ENCODE results near the gene C1QTNF5.
A peak's percentile ranks its signal among the peaks of the same experiment; 100 is the strongest.

The C1QTNF5 gene

DNA sequence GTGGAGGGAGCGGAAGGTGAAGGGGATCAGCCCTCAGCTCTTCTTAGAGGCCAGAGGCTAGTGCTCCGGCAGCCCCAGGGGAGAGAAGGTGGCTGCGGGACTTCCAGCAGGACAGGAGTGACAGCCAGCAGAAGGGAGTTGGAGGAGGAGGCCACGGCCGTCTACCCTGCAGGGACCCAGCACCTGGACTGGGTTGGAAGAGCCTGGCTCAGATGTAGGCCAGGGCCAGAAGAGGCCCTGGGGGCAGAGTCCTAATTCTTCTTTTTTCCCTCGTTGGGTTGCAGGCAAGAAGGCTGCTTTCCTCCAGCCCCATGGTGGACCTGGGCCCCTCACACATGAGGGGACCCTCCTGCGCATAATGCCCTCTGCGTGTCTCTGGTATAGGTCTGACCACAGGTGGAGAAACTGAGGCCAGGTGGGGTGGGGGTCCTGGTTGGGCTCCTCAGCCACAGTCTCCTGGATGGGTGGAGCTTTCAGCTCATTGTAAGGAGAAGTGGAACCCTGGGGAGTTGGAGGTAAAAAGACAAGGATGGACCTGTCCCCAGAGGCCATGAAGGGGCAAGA lies 21.5 kb downstream of the C1QTNF5 start:
- Histone ChIP-seq H3K4ac (ENCODE audit: low read length) (no peak overlapping the region), H3K36me3 (replicated peaks in 1 of 2; ENCODE audit: control insufficient read depth in 2 of 2, insufficient read depth in 2 of 2, low read length in 2 of 2) (no peaks in the 10 kb centered on the region), H3K18ac (ENCODE audit: low read length) (peak overlapping the region; percentile 91), H3K4me2 (ENCODE audit: insufficient read depth, low read length, poor library complexity, severe bottlenecking) (no peak overlapping the region), H3K27ac (replicated peaks; ENCODE audit: low read length) (peak overlapping the region; percentile 51), H3K9ac (ENCODE audit: low read depth, low read length, poor library complexity) (peak overlapping the region; percentile 31), H2AK5ac (ENCODE audit: low read depth, low read length) (peak overlapping the region; percentile 47), H3K79me1 (ENCODE audit: low read depth, low read length) (no peaks in the 10 kb centered on the region), H3K9me3 (replicated peaks in 1 of 2; ENCODE audit: control insufficient read depth in 2 of 2, insufficient read depth in 1 of 2, low read depth in 1 of 2, low read length in 2 of 2) (no peaks in the 10 kb centered on the region), H3K4me1 (ENCODE audit: control insufficient read depth in 2 of 2, insufficient read depth in 1 of 2, low read depth in 1 of 2, low read length in 2 of 2) (peaks cover 46 to 49% of the 10 kb centered on the region in 2 donors), H3K4me3 (ENCODE audit: low read length in 2 of 2) (no peak overlapping the region), H4K91ac (ENCODE audit: low read depth, low read length, poor library complexity) (peak overlapping the region; percentile 25), H3K23ac (ENCODE audit: low read depth, low read length, poor library complexity) (no peak overlapping the region), H2BK15ac (ENCODE audit: low read length) (peak overlapping the region; percentile 76), H3K14ac (ENCODE audit: low read length) (no peak overlapping the region), H2BK5ac (ENCODE audit: low read length) (peak overlapping the region; percentile 62), H2AFZ (ENCODE audit: low read length) (peak overlapping the region; percentile 90), H2BK120ac (ENCODE audit: low read depth, low read length) (peak overlapping the region; percentile 40), H2BK12ac (ENCODE audit: low read length) (peak overlapping the region; percentile 53), H4K8ac (ENCODE audit: low read depth, low read length) (no peak overlapping the region), H3K27me3 (ENCODE audit: control insufficient read depth in 3 of 3, insufficient read depth in 3 of 3, low read depth in 1 of 3, low read length in 3 of 3) (peaks cover 6 to 37% (median 15%) of the 10 kb centered on the region in 3 experiments)
- no peak for DNase-seq (ENCODE audit: low spot score)
- no CpG with 5 or more reads among the region's 8 CpGs for WGBS, 2 donors (ENCODE audit: extremely low coverage in 2 of 2, insufficient read length in 2 of 2, insufficient replicate concordance in 1 of 2)

GRCh38 chr11:119318240-119319135 lies 22.2 kb downstream of the C1QTNF5 start:
- Histone ChIP-seq H4K91ac (ENCODE audit: low read depth, low read length, poor library complexity) (peak overlapping the region; percentile 25), H3K23ac (ENCODE audit: low read depth, low read length, poor library complexity) (no peak overlapping the region), H3K9ac (ENCODE audit: low read depth, low read length, poor library complexity) (peak overlapping the region; percentile 31), H3K14ac (ENCODE audit: low read length) (no peak overlapping the region), H3K4ac (ENCODE audit: low read length) (no peak overlapping the region), H3K9me3 (replicated peaks in 1 of 2; ENCODE audit: control insufficient read depth in 2 of 2, insufficient read depth in 1 of 2, low read depth in 1 of 2, low read length in 2 of 2) (no peaks in the 10 kb centered on the region), H2BK12ac (ENCODE audit: low read length) (peak overlapping the region; percentile 53), H3K4me1 (ENCODE audit: control insufficient read depth in 2 of 2, insufficient read depth in 1 of 2, low read depth in 1 of 2, low read length in 2 of 2) (peaks cover 46 to 49% of the 10 kb centered on the region in 2 donors), H2AFZ (ENCODE audit: low read length) (peak overlapping the region; percentile 81), H4K8ac (ENCODE audit: low read depth, low read length) (no peak overlapping the region), H3K36me3 (replicated peaks in 1 of 2; ENCODE audit: control insufficient read depth in 2 of 2, insufficient read depth in 2 of 2, low read length in 2 of 2) (no peaks in the 10 kb centered on the region), H3K18ac (ENCODE audit: low read length) (peak overlapping the region; percentile 91), H2BK120ac (ENCODE audit: low read depth, low read length) (peak overlapping the region; percentile 40), H2BK5ac (ENCODE audit: low read length) (peak overlapping the region; percentile 62), H2AK5ac (ENCODE audit: low read depth, low read length) (peak overlapping the region; percentile 47), H3K27ac (replicated peaks; ENCODE audit: low read length) (peak overlapping the region; percentile 51), H3K4me3 (ENCODE audit: low read length in 2 of 2) (no peak overlapping the region), H2BK15ac (ENCODE audit: low read length) (peak overlapping the region; percentile 76), H3K27me3 (ENCODE audit: control insufficient read depth in 3 of 3, insufficient read depth in 3 of 3, low read depth in 1 of 3, low read length in 3 of 3) (peaks cover 6 to 37% (median 15%) of the 10 kb centered on the region in 3 experiments), H3K79me1 (ENCODE audit: low read depth, low read length) (no peaks in the 10 kb centered on the region), H3K4me2 (ENCODE audit: insufficient read depth, low read length, poor library complexity, severe bottlenecking) (no peak overlapping the region)
- DNase-seq (ENCODE audit: low spot score): no peak
- whole genome bisulfite sequencing, 2 donors (ENCODE audit: extremely low coverage in 2 of 2, insufficient read length in 2 of 2, insufficient replicate concordance in 1 of 2): no CpG with 5 or more reads among the region's 22 CpGs

- Histone ChIP-seq H3K27ac (replicated peaks; ENCODE audit: low read length) (no peak overlapping the region), H3K23ac (ENCODE audit: low read depth, low read length, poor library complexity) (peak overlapping the region; percentile 51), H3K36me3 (replicated peaks in 1 of 2; ENCODE audit: control insufficient read depth in 2 of 2, insufficient read depth in 2 of 2, low read length in 2 of 2) (peaks cover 0 to 2% of the 10 kb centered on the region in 2 donors), H3K27me3 (ENCODE audit: control insufficient read depth in 3 of 3, insufficient read depth in 3 of 3, low read depth in 1 of 3, low read length in 3 of 3) (peaks cover 6 to 37% (median 15%) of the 10 kb centered on the region in 3 experiments), H3K79me1 (ENCODE audit: low read depth, low read length) (no peaks in the 10 kb centered on the region), H4K91ac (ENCODE audit: low read depth, low read length, poor library complexity) (no peak overlapping the region), H2BK120ac (ENCODE audit: low read depth, low read length) (peak overlapping the region; percentile 77), H3K14ac (ENCODE audit: low read length) (peak overlapping the region; percentile 66), H2AFZ (ENCODE audit: low read length) (peak overlapping the region; percentile 81), H3K4ac (ENCODE audit: low read length) (peak overlapping the region; percentile 19), H3K4me2 (ENCODE audit: insufficient read depth, low read length, poor library complexity, severe bottlenecking) (peak overlapping the region; percentile 51), H2BK15ac (ENCODE audit: low read length) (peak overlapping the region; percentile 34), H2BK12ac (ENCODE audit: low read length) (peak overlapping the region; percentile 33), H2AK5ac (ENCODE audit: low read depth, low read length) (peak overlapping the region; percentile 76), H3K4me3 (ENCODE audit: low read length in 2 of 2) (peak overlapping the region in 1 of 2 donors; percentile 57), H2BK5ac (ENCODE audit: low read length) (no peak overlapping the region), H3K4me1 (ENCODE audit: control insufficient read depth in 2 of 2, insufficient read depth in 1 of 2, low read depth in 1 of 2, low read length in 2 of 2) (peaks cover 46 to 49% of the 10 kb centered on the region in 2 donors), H4K8ac (ENCODE audit: low read depth, low read length) (no peak overlapping the region), H3K9me3 (replicated peaks in 1 of 2; ENCODE audit: control insufficient read depth in 2 of 2, insufficient read depth in 1 of 2, low read depth in 1 of 2, low read length in 2 of 2) (no peaks in the 10 kb centered on the region), H3K18ac (ENCODE audit: low read length) (peak overlapping the region; percentile 91), H3K9ac (ENCODE audit: low read depth, low read length, poor library complexity) (peak overlapping the region; percentile 87)
- no peak for DNase-seq (ENCODE audit: low spot score)
- WGBS, 2 donors (ENCODE audit: extremely low coverage in 2 of 2, insufficient read length in 2 of 2, insufficient replicate concordance in 1 of 2): no CpG with 5 or more reads among the region's 14 CpGs
Observed at GRCh38 chr11:119317592-119318239, 23.0 kb downstream of the C1QTNF5 start.
